GM12892 (cell line): Measurements from ENCODE around the gene C1QBP.

Experiments used
- POLR2A ChIP-seq: IDR thresholded peaks from 2 replicates; pipeline ENCODE4 v1.6.1; 2011; ENCODE audit warnings: low read depth, low read length, control low read depth
- POLR2AphosphoS5 ChIP-seq: IDR thresholded peaks from 2 replicates; pipeline ENCODE4 v1.6.1; 2011; ENCODE audit warnings: low read depth, low read length, control low read depth

GRCh38 chr17:5472511-5472910 is 33.6 kb upstream of the C1QBP start:
- TF ChIP-seq POLR2A (no peak), POLR2AphosphoS5 (no peak)
